H1 (cell line): ENCODE measurements around the gene MID1. TPM values are rescaled to one million over a fixed set of nuclear protein-coding genes. Genes with fewer than 3 reads are reported as not detected.

Experiments
- CTCF ChIA-PET: fragments of 300-600 bp; sonication (Branson Sonifier 250); formaldehyde crosslinking; loops from one replicate; lab custom pipeline; 2021; ENCODE audit not compliant: partially characterized antibody; lab: Charles Lee
- POLR2A ChIA-PET: fragments of 300-600 bp; sonication (Branson Sonifier 250); formaldehyde crosslinking; loops from one replicate; lab custom pipeline; 2021; ENCODE audit warnings: inconsistent platforms; ENCODE audit not compliant: partially characterized antibody; lab: Charles Lee
- DNase-seq, 2 experiments: peaks; one replicate each; pipeline versions ENCODE4 v3.0.0 to v3.0.0-alpha.2; 2010 to 2022; ENCODE audit warnings: low spot score in 2 of 2, low read depth in 1 of 2, mixed read lengths in 1 of 2
- FAIRE-seq: peaks from 2 replicates; lab custom pipeline; 2011; peaks lifted over from hg19 to GRCh38; lab: Jason Lieb, UNC
- H2AFZ ChIP-seq: 2 replicates; pipeline ENCODE4 v1.8.1; 2012; ENCODE audit warnings: low read length, inconsistent platforms
- H2AK5ac ChIP-seq: 2 replicates; pipeline ENCODE4 v1.6.1; 2013; ENCODE audit warnings: low read depth, low read length
- H2BK120ac ChIP-seq: replicated peaks from 2 replicates; pipeline ENCODE3; 2013; ENCODE audit warnings: low read depth, low read length, inconsistent platforms
- H2BK12ac ChIP-seq: 2 replicates; pipeline ENCODE4 v1.6.1; 2013; ENCODE audit warnings: low read depth, low read length
- H2BK15ac ChIP-seq: 2 replicates; pipeline ENCODE4 v1.6.1; 2013; ENCODE audit warnings: low read length
- H2BK20ac ChIP-seq: 2 replicates; pipeline ENCODE4 v1.6.1; 2013; ENCODE audit warnings: low read length
- H2BK5ac ChIP-seq: 2 replicates; pipeline ENCODE4 v1.6.1; 2013; ENCODE audit warnings: low read depth, low read length
- H3K14ac ChIP-seq: 2 replicates; pipeline ENCODE4 v1.6.1; 2013; ENCODE audit warnings: inconsistent platforms; ENCODE audit not compliant: insufficient read length
- H3K18ac ChIP-seq: 2 replicates; pipeline ENCODE4 v1.6.1; 2013; ENCODE audit warnings: low read length; ENCODE audit errors: extremely low read depth
- H3K23ac ChIP-seq: 2 replicates; pipeline ENCODE4 v1.6.1; 2013; ENCODE audit warnings: inconsistent platforms; ENCODE audit not compliant: insufficient read length
- H3K23me2 ChIP-seq: 2 replicates; pipeline ENCODE4 v1.6.1; 2013; ENCODE audit warnings: low read depth, low read length
- H3K27ac ChIP-seq: 2 replicates; pipeline ENCODE4 v1.6.1; 2011; ENCODE audit warnings: low read depth, low read length, inconsistent platforms
- H3K27me3 ChIP-seq, 4 experiments: replicated peaks in 1 of 4; 1 replicate in 1 of 4; 2 replicates in 3 of 4; pipeline versions ENCODE4 v1.6.1 to v1.8.1; 2011 to 2013; ENCODE audit warnings: low read length in 3 of 4, mild to moderate bottlenecking in 3 of 4, inconsistent platforms in 2 of 4, mixed read lengths in 2 of 4, moderate library complexity in 1 of 4; ENCODE audit not compliant: control insufficient read depth in 3 of 4, insufficient read depth in 3 of 4; ENCODE audit errors: extremely low read depth in 1 of 4
- H3K36me3 ChIP-seq, 4 experiments: 2 replicates each; pipeline versions ENCODE4 v1.6.1 to v1.8.1; 2011 to 2013; ENCODE audit warnings: mild to moderate bottlenecking in 4 of 4, low read length in 3 of 4, moderate library complexity in 2 of 4, control low read depth in 1 of 4, inconsistent platforms in 1 of 4; ENCODE audit not compliant: insufficient read depth in 4 of 4, control insufficient read depth in 2 of 4
- H3K4ac ChIP-seq: replicated peaks from 2 replicates; pipeline ENCODE3; 2013; ENCODE audit warnings: low read length, low read depth, mixed read lengths, inconsistent platforms; ENCODE audit not compliant: insufficient read length
- H3K4me1 ChIP-seq, 4 experiments: replicated peaks in 1 of 4; 1 replicate in 1 of 4; 2 replicates in 3 of 4; pipeline versions ENCODE4 v1.6.1 to v1.8.1; 2011 to 2013; ENCODE audit warnings: low read length in 3 of 4, inconsistent platforms in 2 of 4, mixed read lengths in 1 of 4; ENCODE audit not compliant: insufficient read depth in 4 of 4, control insufficient read depth in 3 of 4
- H3K4me2 ChIP-seq, 2 experiments: 2 replicates each; pipeline versions ENCODE4 v1.6.1 to v1.8.1; 2011 to 2013; ENCODE audit warnings: low read depth in 2 of 2, low read length in 2 of 2, control low read depth in 1 of 2, inconsistent platforms in 1 of 2, mild to moderate bottlenecking in 1 of 2; ENCODE audit not compliant: insufficient read depth in 1 of 2
- H3K4me3 ChIP-seq, 4 experiments: fragments of 200-600, 300-600 bp in 1 of 4; sonication (generic), shearing (Covaris generic), sonication (Bioruptor Twin) in 1 of 4; 2 replicates each; pipeline versions ENCODE4 v1.5.1 to v1.8.1; 2011 to 2016; ENCODE audit warnings: low read length in 4 of 4, low read depth in 3 of 4, control low read depth in 2 of 4, inconsistent platforms in 2 of 4, mild to moderate bottlenecking in 2 of 4, mixed read lengths in 1 of 4, moderate library complexity in 1 of 4; ENCODE audit not compliant: insufficient read depth in 2 of 4; ENCODE audit errors: extremely low read depth in 1 of 4
- H3K56ac ChIP-seq: replicated peaks from 2 replicates; pipeline ENCODE3; 2013; ENCODE audit warnings: low read depth, mild to moderate bottlenecking, mixed read lengths, low read length, inconsistent platforms; ENCODE audit not compliant: insufficient read length
- H3K79me1 ChIP-seq: 2 replicates; pipeline ENCODE4 v1.6.1; 2013; ENCODE audit warnings: low read depth, low read length, control low read depth
- H3K79me2 ChIP-seq, 2 experiments: 2 replicates each; pipeline versions ENCODE4 v1.6.1 to v1.8.1; 2012 to 2013; ENCODE audit warnings: low read length in 2 of 2, mild to moderate bottlenecking in 2 of 2, inconsistent platforms in 1 of 2; ENCODE audit not compliant: insufficient read depth in 2 of 2, control insufficient read depth in 1 of 2
- H3K9ac ChIP-seq, 4 experiments: replicated peaks in 1 of 4; 1 replicate in 1 of 4; 2 replicates in 3 of 4; pipeline versions ENCODE4 v1.6.1 to v1.8.1; 2011 to 2013; ENCODE audit warnings: low read depth in 3 of 4, low read length in 3 of 4, control low read depth in 2 of 4, mild to moderate bottlenecking in 2 of 4, moderate library complexity in 2 of 4, inconsistent platforms in 1 of 4; ENCODE audit errors: extremely low read depth in 1 of 4
- H3K9me3 ChIP-seq, 2 experiments: 2 replicates each; pipeline versions ENCODE4 v1.6.1 to v1.8.1; 2012 to 2013; ENCODE audit warnings: mild to moderate bottlenecking in 2 of 2, moderate library complexity in 2 of 2, control low read depth in 1 of 2, inconsistent platforms in 1 of 2, low read depth in 1 of 2, low read length in 1 of 2, mixed read lengths in 1 of 2; ENCODE audit not compliant: insufficient read depth in 2 of 2
- H4K20me1 ChIP-seq, 2 experiments: replicated peaks in 1 of 2; 2 replicates each; pipeline versions ENCODE3 to v1.8.1; 2011 to 2013; ENCODE audit warnings: inconsistent platforms in 2 of 2, low read length in 2 of 2, mild to moderate bottlenecking in 1 of 2; ENCODE audit not compliant: insufficient read depth in 2 of 2, control insufficient read depth in 1 of 2
- H4K5ac ChIP-seq: 2 replicates; pipeline ENCODE4 v1.6.1; 2013; ENCODE audit warnings: low read length, low read depth, mixed read lengths, inconsistent platforms; ENCODE audit not compliant: insufficient read length
- H4K8ac ChIP-seq: 2 replicates; pipeline ENCODE4 v1.8.0; 2013; ENCODE audit warnings: mild to moderate bottlenecking, moderate library complexity, low read length, inconsistent platforms; ENCODE audit not compliant: insufficient read depth; ENCODE audit errors: extremely low read depth
- H4K91ac ChIP-seq: replicated peaks from 2 replicates; pipeline ENCODE3; 2013; ENCODE audit warnings: low read length, mixed read lengths, inconsistent platforms; ENCODE audit not compliant: insufficient read length
- ATF3 ChIP-seq: IDR thresholded peaks from 2 replicates; pipeline ENCODE4 v1.6.1; 2011; ENCODE audit warnings: low read depth, mild to moderate bottlenecking, low read length; ENCODE audit not compliant: insufficient read depth
- CTCF ChIP-seq, 3 experiments: IDR thresholded peaks; 1 replicate in 2 of 3; 2 replicates in 1 of 3; pipeline versions ENCODE4 v1.5.1 to v1.6.1; 2011; ENCODE audit warnings: low read length in 3 of 3, mild to moderate bottlenecking in 3 of 3, inconsistent platforms in 2 of 3, low read depth in 1 of 3, moderate library complexity in 1 of 3; ENCODE audit not compliant: insufficient read depth in 1 of 3; ENCODE audit errors: control extremely low read depth in 1 of 3
- EP300 ChIP-seq, 2 experiments: IDR thresholded peaks; 1 replicate in 1 of 2; 2 replicates in 1 of 2; pipeline ENCODE4 v1.6.1; 2011 to 2012; ENCODE audit warnings: low read depth in 2 of 2, low read length in 2 of 2, mild to moderate bottlenecking in 2 of 2, borderline replicate concordance in 1 of 2, inconsistent platforms in 1 of 2, moderate library complexity in 1 of 2
- KDM4A ChIP-seq: IDR thresholded peaks from one replicate; pipeline ENCODE4 v1.7.1; 2012; ENCODE audit warnings: low read depth, mild to moderate bottlenecking, moderate library complexity, low read length, inconsistent platforms; ENCODE audit not compliant: severe bottlenecking
- RNF2 ChIP-seq: fragments of 200-900, 300-1000 bp; sonication (generic); IDR thresholded peaks from 2 replicates; pipeline ENCODE4 v1.7.1; 2016; ENCODE audit warnings: borderline replicate concordance, low read depth, mild to moderate bottlenecking, antibody characterized with exemption, low read length; ENCODE audit not compliant: poor library complexity, severe bottlenecking; ENCODE audit errors: missing control alignments
- SP1 ChIP-seq: IDR thresholded peaks from 2 replicates; pipeline ENCODE4 v1.6.1; 2011; ENCODE audit warnings: low read depth, low read length
- TAF7 ChIP-seq: optimal IDR thresholded peaks from 2 replicates; pipeline ENCODE3; 2011; ENCODE audit warnings: low read depth, mild to moderate bottlenecking, inconsistent platforms, low read length, moderate library complexity, borderline replicate concordance
- TBP ChIP-seq: IDR thresholded peaks from 2 replicates; pipeline ENCODE4 v1.6.1; 2011; ENCODE audit warnings: low read depth, low read length, improper control_type of control experiment
- WGBS, 2 experiments: shearing (Covaris generic) in 1 of 2; methylation state at CpG; one replicate each; pipeline versions ENCODE4 v1.1.6 to v1.1.7; 2013 to 2015; ENCODE audit warnings: low lambda C conversion rate in 2 of 2, mixed read lengths in 2 of 2, inconsistent platforms in 1 of 2, low coverage in 1 of 2, missing lambda C conversion rate in 1 of 2; ENCODE audit not compliant: insufficient replicate concordance in 2 of 2, insufficient coverage in 1 of 2, insufficient read length in 1 of 2; ENCODE audit errors: extremely low coverage in 1 of 2, missing lambda C conversion rate in 1 of 2; 5-methylcytosine and 5-hydroxymethylcytosine counted together
- polyA plus RNA-seq, 7 experiments: library from polyadenylated mRNA; depleted of rRNA in 3 of 7; stranded (reverse) in 5 of 7; unstranded in 2 of 7; fragments of >200 nt in 5 of 7; fragments of 200-250 nt in 2 of 7; gene quantifications; 1 replicate in 5 of 7; 2 replicates in 1 of 7; 4 replicates in 1 of 7; pipeline versions ENCODE4 v1.2.1 to v1.2.3, GENCODE V29; 2011 to 2013; ENCODE audit warnings: missing spikeins in 2 of 7, mixed read lengths in 2 of 7
- total RNA-seq: library from RNA; stranded (reverse); fragmentation: NEBNext Ultra II Directional; extraction: Animal tissue kit (Norgen Biotek cat#: 25700); gene quantifications from 2 replicates; pipeline ENCODE4 v1.2.1, GENCODE V29; 2021

The MID1 gene
- total and polyA plus RNA-seq, 2 of the 8 experiments (the other 6 are each of a cell fraction or from before 2014, with no cell fraction given), result 12.9 to 54.3 TPM

DNA sequence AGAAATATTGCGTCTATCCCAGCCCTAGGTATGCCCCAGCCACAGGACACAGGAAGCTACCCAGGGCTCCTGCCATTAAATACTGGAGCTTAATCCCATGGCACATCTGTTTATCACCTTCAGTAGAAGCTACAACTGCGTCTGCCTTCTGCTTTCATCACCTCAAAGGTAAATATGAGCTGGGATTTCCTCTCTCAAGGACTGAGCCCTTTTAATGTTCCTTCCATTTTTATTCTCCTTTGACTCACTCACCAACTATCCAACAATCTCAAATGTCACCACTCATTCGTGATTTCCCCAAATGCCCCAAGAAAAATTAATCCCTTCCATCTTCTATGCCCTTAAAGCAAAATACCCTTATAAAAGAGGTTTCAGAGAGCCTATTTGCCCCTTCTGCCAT is 1.8 kb upstream of the MID1 start:
- Histone ChIP-seq H3K4me3 (no peak overlapping the region), H4K91ac (no peak overlapping the region), H3K27ac (no peak overlapping the region), H4K20me1 (no peaks in the 10 kb centered on the region), H2BK5ac (no peak overlapping the region), H3K23ac (no peak overlapping the region), H2BK120ac (no peak overlapping the region), H4K5ac (no peak overlapping the region), H2BK12ac (no peak overlapping the region), H3K9ac (no peak overlapping the region), H3K4me2 (no peak overlapping the region), H3K4ac (no peak overlapping the region), H3K23me2 (0 out of 2 replicates have a peak, but pooled peaks cover 6% of the 10 kb centered on the region), H3K27me3 (no peaks in the 10 kb centered on the region), H3K79me1 (peaks cover 8% of the 10 kb centered on the region; the same call in 1 of the 2 replicates), H3K18ac (no peak overlapping the region), H4K8ac (no peak overlapping the region), H2AFZ (no peak overlapping the region), H2AK5ac (no peak overlapping the region), H3K56ac (no peak overlapping the region), H2BK20ac (no peak overlapping the region), H2BK15ac (no peak overlapping the region), H3K4me1 (peaks cover 3 to 12% (median 4%) of the 10 kb centered on the region in 4 experiments), H3K36me3 (no peaks in the 10 kb centered on the region), H3K9me3 (no peaks in the 10 kb centered on the region), H3K79me2 (peaks cover 0 to 26% of the 10 kb centered on the region in 2 experiments), H3K14ac (no peak overlapping the region)
- no peak for TF ChIP-seq TAF7
- TF ChIP-seq EP300 (IDR thresholded peaks at IDR 0.05; ENCODE audit: borderline replicate concordance in 1 of 2, low read depth in 2 of 2, low read length in 2 of 2), result no peak
- no peak for TF ChIP-seq ATF3
- TF ChIP-seq TBP, result no peak
- no peak for TF ChIP-seq SP1
- no peak for TF ChIP-seq CTCF (IDR thresholded peaks at IDR 0.05; ENCODE audit: control extremely low read depth in 1 of 3, insufficient read depth in 1 of 3, low read depth in 1 of 3, low read length in 3 of 3)
- no peak for TF ChIP-seq KDM4A
- TF ChIP-seq RNF2, result no peak
- 70% methylated on average over 3 of the region's 3 CpGs; no CpG with 5 or more reads in 1 of the 2 experiments for WGBS, 2 experiments
- FAIRE-seq, result no peak
- POLR2A ChIA-PET, result no interaction called here
- CTCF ChIA-PET, result interaction anchor here (1.6 kb wide), 1 partner anchor 100 kb away, joined by 6 read pairs; no protein-coding TSS in a partner anchor
- DNase-seq, result no peak
